ENCODE data around the gene SRRM4. TPM values are rescaled to one million over a fixed set of nuclear protein-coding genes. Genes with fewer than 3 reads are reported as not detected.

The SRRM4 gene
- total and polyA plus RNA-seq, 5 donors from 2014 or later, result not detected

DNA sequence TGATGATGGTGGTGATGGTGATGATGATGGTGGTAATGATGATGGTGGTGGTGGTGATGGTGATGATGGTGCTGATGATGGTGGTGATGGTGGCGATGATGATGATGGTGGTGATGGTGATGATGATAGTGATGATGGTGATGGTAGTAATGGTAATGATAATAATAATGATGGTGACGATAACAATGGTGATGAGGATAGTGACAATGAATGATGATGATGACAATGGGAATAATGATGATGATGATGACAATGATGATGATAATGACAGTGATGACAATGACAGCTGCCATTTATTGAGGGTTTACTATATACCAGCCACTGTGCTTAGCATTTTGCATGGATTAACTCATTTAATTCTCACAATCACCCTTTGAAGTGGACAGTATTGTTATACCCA, 94.6 kb downstream of the SRRM4 start:
- no peaks in the 10 kb centered on the region for H3K36me3 Mint-ChIP-seq
- no peaks in the 10 kb centered on the region for H3K9me3 ChIP-seq (ENCODE audit: control insufficient read depth in 2 of 2, low read length in 2 of 2)
- no peak overlapping the region for H3K4me3 ChIP-seq (ENCODE audit: low read depth, low read length)
- H3K27ac Mint-ChIP-seq, result no peak overlapping the region
- no peak overlapping the region for H3K4me3 Mint-ChIP-seq
- H3K27me3 ChIP-seq (ENCODE audit: control insufficient read depth, insufficient read depth, low read length), result no peaks in the 10 kb centered on the region
- H3K4me1 ChIP-seq (ENCODE audit: control insufficient read depth, insufficient read depth, low read length, poor library complexity, severe bottlenecking), result no peaks in the 10 kb centered on the region
- DNase-seq, result no peak
- no peak for ATAC-seq (ENCODE audit: low read depth in 2 of 2)
- H3K36me3 ChIP-seq (ENCODE audit: control insufficient read depth, insufficient read depth, low read length), result no peaks in the 10 kb centered on the region
- H3K4me1 Mint-ChIP-seq, result no peaks in the 10 kb centered on the region
- no peak overlapping the region for H3K27ac ChIP-seq (ENCODE audit: insufficient read depth, low read length, poor library complexity, severe bottlenecking)
- H3K27me3 Mint-ChIP-seq, result no peaks in the 10 kb centered on the region
- H3K9me3 Mint-ChIP-seq, result peaks cover 0 to 4% (median 0%) of the 10 kb centered on the region in 7 donors

DNA sequence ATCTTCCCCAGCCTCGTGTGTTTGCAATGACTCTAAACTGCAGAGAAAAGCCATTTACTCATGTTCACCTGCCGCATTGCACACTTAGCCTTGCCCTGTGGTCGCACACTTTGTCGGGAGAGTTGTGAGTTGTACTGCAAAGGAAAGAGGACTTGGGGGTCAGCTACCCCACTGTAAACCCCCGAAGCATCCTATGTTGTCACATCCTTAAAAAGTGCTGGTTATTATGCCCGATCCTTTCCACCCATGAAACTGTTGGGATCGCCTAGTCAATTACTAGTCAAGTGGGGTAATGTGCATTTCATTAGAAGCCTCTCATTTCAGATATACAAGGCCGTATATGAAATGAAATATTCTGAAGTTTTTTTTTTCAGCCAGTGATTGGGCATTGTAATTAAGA, 98.2 kb downstream of the SRRM4 start:
- Mint-ChIP-seq H3K27me3 (no peaks in the 10 kb centered on the region), H3K27ac (no peak overlapping the region), H3K36me3 (no peaks in the 10 kb centered on the region), H3K9me3 (peaks cover 0 to 4% (median 0%) of the 10 kb centered on the region in 7 donors), H3K4me1 (no peaks in the 10 kb centered on the region), H3K4me3 (no peak overlapping the region)
- no peaks in the 10 kb centered on the region for H3K27me3 ChIP-seq (ENCODE audit: control insufficient read depth, insufficient read depth, low read length)
- ATAC-seq (ENCODE audit: low read depth in 2 of 2) (no peak), DNase-seq (no peak)
- H3K27ac ChIP-seq (ENCODE audit: insufficient read depth, low read length, poor library complexity, severe bottlenecking), result no peak overlapping the region
- H3K4me3 ChIP-seq (ENCODE audit: low read depth, low read length), result no peak overlapping the region
- H3K4me1 ChIP-seq (ENCODE audit: control insufficient read depth, insufficient read depth, low read length, poor library complexity, severe bottlenecking), result no peaks in the 10 kb centered on the region
- no peaks in the 10 kb centered on the region for H3K36me3 ChIP-seq (ENCODE audit: control insufficient read depth, insufficient read depth, low read length)
- H3K9me3 ChIP-seq (ENCODE audit: control insufficient read depth in 2 of 2, low read length in 2 of 2), result no peaks in the 10 kb centered on the region

- Mint-ChIP-seq H3K36me3 (no peaks in the 10 kb centered on the region), H3K9me3 (peaks cover 0 to 4% (median 0%) of the 10 kb centered on the region in 7 donors)
- no peak for ATAC-seq (ENCODE audit: low read depth in 2 of 2)
These were observed 100.7 kb downstream of the SRRM4 start for GRCh38 chr12:119082016-119082415.

DNA sequence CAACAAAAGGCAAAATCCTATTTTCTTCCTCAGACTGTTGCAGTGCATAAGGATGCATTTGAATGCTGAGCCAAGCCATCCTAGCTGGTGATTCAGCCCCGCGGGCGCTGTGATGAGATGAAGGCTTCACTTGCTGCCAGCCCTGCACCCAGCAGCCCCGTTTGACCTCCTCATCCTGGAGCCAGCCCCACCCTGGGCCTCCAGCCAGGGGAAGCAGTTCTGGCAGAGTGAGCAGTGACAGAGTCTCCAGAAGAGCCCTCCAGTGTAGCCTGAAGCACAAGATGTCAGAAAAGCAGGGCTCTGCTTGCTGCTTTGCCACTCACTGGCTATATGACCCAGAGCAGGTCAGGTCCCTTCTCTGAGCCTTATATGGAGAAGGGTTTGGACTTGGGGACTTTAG, 101.2 kb downstream of the SRRM4 start:
- Mint-ChIP-seq H3K27ac (no peak overlapping the region), H3K4me3 (no peak overlapping the region), H3K9me3 (peaks cover 0 to 4% (median 0%) of the 10 kb centered on the region in 7 donors), H3K36me3 (no peaks in the 10 kb centered on the region), H3K4me1 (no peaks in the 10 kb centered on the region), H3K27me3 (no peaks in the 10 kb centered on the region)
- no peak for DNase-seq
- Histone ChIP-seq H3K4me1 (ENCODE audit: control insufficient read depth, insufficient read depth, low read length, poor library complexity, severe bottlenecking) (no peaks in the 10 kb centered on the region), H3K9me3 (ENCODE audit: control insufficient read depth in 2 of 2, low read length in 2 of 2) (no peaks in the 10 kb centered on the region), H3K36me3 (ENCODE audit: control insufficient read depth, insufficient read depth, low read length) (no peaks in the 10 kb centered on the region), H3K4me3 (ENCODE audit: low read depth, low read length) (no peak overlapping the region), H3K27me3 (ENCODE audit: control insufficient read depth, insufficient read depth, low read length) (no peaks in the 10 kb centered on the region), H3K27ac (ENCODE audit: insufficient read depth, low read length, poor library complexity, severe bottlenecking) (no peak overlapping the region)
- ATAC-seq (ENCODE audit: low read depth in 2 of 2), result no peak

More at GRCh38 chr12:119082016-119082415, 100.7 kb downstream of the SRRM4 start:
- Mint-ChIP-seq H3K27ac (no peak overlapping the region), H3K4me1 (no peaks in the 10 kb centered on the region), H3K4me3 (no peak overlapping the region), H3K27me3 (no peaks in the 10 kb centered on the region)
- no peaks in the 10 kb centered on the region for H3K27me3 ChIP-seq (ENCODE audit: control insufficient read depth, insufficient read depth, low read length)
- no peak for DNase-seq
- H3K9me3 ChIP-seq (ENCODE audit: control insufficient read depth in 2 of 2, low read length in 2 of 2), result no peaks in the 10 kb centered on the region
- no peak overlapping the region for H3K4me3 ChIP-seq (ENCODE audit: low read depth, low read length)
- H3K27ac ChIP-seq (ENCODE audit: insufficient read depth, low read length, poor library complexity, severe bottlenecking), result no peak overlapping the region
- H3K36me3 ChIP-seq (ENCODE audit: control insufficient read depth, insufficient read depth, low read length), result no peaks in the 10 kb centered on the region
- no peaks in the 10 kb centered on the region for H3K4me1 ChIP-seq (ENCODE audit: control insufficient read depth, insufficient read depth, low read length, poor library complexity, severe bottlenecking)

DNA sequence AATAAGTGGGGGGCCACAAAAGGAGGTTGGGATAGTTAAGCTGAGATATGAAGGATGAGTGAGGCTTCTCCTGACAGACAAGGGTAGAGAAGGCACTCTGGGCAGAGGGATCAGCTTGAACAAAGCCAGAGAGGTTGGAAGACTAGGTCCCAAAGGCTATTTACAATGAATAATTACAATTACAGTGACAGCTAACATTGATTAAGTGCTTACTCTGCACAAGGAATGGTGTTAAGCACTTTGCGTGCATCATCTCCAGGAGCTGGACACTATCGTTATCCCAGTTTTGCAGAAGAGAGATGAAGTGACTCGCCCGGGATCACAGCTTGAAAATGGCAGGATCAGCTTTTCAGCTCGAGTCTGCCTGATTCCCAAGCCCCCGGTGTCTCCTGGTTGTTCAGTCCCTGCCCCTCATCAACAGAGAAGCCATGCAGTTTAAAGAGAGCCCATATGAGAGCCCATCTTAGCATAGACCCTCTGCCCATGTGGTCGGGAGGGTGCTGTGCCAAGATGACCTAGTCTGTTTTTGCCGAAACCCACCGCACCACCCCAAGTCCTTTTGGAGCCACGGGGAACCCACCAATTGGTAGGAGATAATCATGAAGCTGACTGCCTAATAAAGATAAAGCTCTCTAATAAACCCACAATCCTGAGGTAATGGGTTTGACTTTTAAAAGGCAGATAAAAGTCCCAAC, 107.5 kb downstream of the SRRM4 start:
- H3K4me3 ChIP-seq (ENCODE audit: low read depth, low read length), result no peak overlapping the region
- no peak overlapping the region for H3K27ac Mint-ChIP-seq
- no peak for DNase-seq
- H3K4me1 ChIP-seq (ENCODE audit: control insufficient read depth, insufficient read depth, low read length, poor library complexity, severe bottlenecking), result no peaks in the 10 kb centered on the region
- H3K36me3 ChIP-seq (ENCODE audit: control insufficient read depth, insufficient read depth, low read length), result no peaks in the 10 kb centered on the region
- no peaks in the 10 kb centered on the region for H3K9me3 ChIP-seq (ENCODE audit: control insufficient read depth in 2 of 2, low read length in 2 of 2)
- H3K4me3 Mint-ChIP-seq, result no peak overlapping the region
- no peaks in the 10 kb centered on the region for H3K36me3 Mint-ChIP-seq
- H3K27ac ChIP-seq (ENCODE audit: insufficient read depth, low read length, poor library complexity, severe bottlenecking), result no peak overlapping the region
- no peaks in the 10 kb centered on the region for H3K4me1 Mint-ChIP-seq
- no peaks in the 10 kb centered on the region for H3K27me3 Mint-ChIP-seq
- no peak for ATAC-seq (ENCODE audit: low read depth in 2 of 2)
- peaks cover 0 to 4% (median 0%) of the 10 kb centered on the region in 7 donors for H3K9me3 Mint-ChIP-seq
- H3K27me3 ChIP-seq (ENCODE audit: control insufficient read depth, insufficient read depth, low read length), result no peaks in the 10 kb centered on the region

DNA sequence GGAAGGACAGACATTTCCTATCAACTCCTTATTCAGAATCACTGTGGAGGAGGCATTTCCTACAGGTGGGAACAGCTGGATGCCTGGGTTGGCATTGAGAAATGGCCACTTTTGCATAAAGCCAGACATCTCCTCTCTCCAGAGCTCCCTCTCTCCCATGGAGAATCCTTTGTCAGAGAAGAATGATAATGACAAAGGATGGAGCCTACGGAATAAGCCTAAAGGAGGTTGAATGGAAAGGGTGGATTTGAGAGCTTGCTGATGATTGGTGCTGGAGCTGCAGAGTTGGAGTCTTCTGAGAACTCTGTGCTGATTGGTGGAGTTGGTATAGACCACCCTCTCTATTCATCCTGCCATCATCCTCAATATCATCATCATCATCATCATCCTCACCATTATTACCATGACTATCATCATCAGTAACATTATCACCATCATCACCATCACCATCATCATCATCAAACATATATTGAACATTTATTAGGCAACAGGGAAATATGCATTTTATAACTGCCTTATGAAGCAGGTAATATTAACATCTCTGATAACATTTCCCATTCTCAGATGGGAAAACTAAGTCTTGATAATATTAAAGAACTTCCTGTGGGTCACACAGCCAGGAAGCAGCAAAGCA, 108.2 kb downstream of the SRRM4 start:
- no peak overlapping the region for H3K4me3 Mint-ChIP-seq
- no peaks in the 10 kb centered on the region for H3K27me3 ChIP-seq (ENCODE audit: control insufficient read depth, insufficient read depth, low read length)

GRCh38 chr12:119090276-119090675, 108.9 kb downstream of the SRRM4 start:
- Histone ChIP-seq H3K4me3 (ENCODE audit: low read depth, low read length) (no peak overlapping the region), H3K9me3 (ENCODE audit: control insufficient read depth in 2 of 2, low read length in 2 of 2) (no peaks in the 10 kb centered on the region), H3K27me3 (ENCODE audit: control insufficient read depth, insufficient read depth, low read length) (no peaks in the 10 kb centered on the region), H3K27ac (ENCODE audit: insufficient read depth, low read length, poor library complexity, severe bottlenecking) (no peak overlapping the region), H3K36me3 (ENCODE audit: control insufficient read depth, insufficient read depth, low read length) (no peaks in the 10 kb centered on the region), H3K4me1 (ENCODE audit: control insufficient read depth, insufficient read depth, low read length, poor library complexity, severe bottlenecking) (no peaks in the 10 kb centered on the region)
- ATAC-seq (ENCODE audit: low read depth in 2 of 2) (no peak), DNase-seq (no peak)
- Mint-ChIP-seq H3K36me3 (no peaks in the 10 kb centered on the region), H3K27ac (no peak overlapping the region), H3K27me3 (no peaks in the 10 kb centered on the region), H3K4me3 (no peak overlapping the region), H3K4me1 (no peaks in the 10 kb centered on the region), H3K9me3 (peaks cover 0 to 10% (median 0%) of the 10 kb centered on the region in 7 donors)

More for the DNA sequence above, 108.2 kb downstream of the SRRM4 start:
- Mint-ChIP-seq H3K4me1 (no peaks in the 10 kb centered on the region), H3K27ac (no peak overlapping the region), H3K9me3 (peaks cover 0 to 9% (median 0%) of the 10 kb centered on the region in 7 donors), H3K36me3 (no peaks in the 10 kb centered on the region), H3K27me3 (no peaks in the 10 kb centered on the region)
- DNase-seq (no peak), ATAC-seq (ENCODE audit: low read depth in 2 of 2) (no peak)
- no peak overlapping the region for H3K27ac ChIP-seq (ENCODE audit: insufficient read depth, low read length, poor library complexity, severe bottlenecking)
- no peak overlapping the region for H3K4me3 ChIP-seq (ENCODE audit: low read depth, low read length)
- no peaks in the 10 kb centered on the region for H3K36me3 ChIP-seq (ENCODE audit: control insufficient read depth, insufficient read depth, low read length)
- H3K9me3 ChIP-seq (ENCODE audit: control insufficient read depth in 2 of 2, low read length in 2 of 2), result no peaks in the 10 kb centered on the region
- no peaks in the 10 kb centered on the region for H3K4me1 ChIP-seq (ENCODE audit: control insufficient read depth, insufficient read depth, low read length, poor library complexity, severe bottlenecking)

GRCh38 chr12:119090865-119091264, 109.5 kb downstream of the SRRM4 start:
- no peak overlapping the region for H3K4me3 Mint-ChIP-seq
- ATAC-seq (ENCODE audit: low read depth in 2 of 2) (no peak), DNase-seq (no peak)
- Histone ChIP-seq H3K4me3 (ENCODE audit: low read depth, low read length) (no peak overlapping the region), H3K27ac (ENCODE audit: insufficient read depth, low read length, poor library complexity, severe bottlenecking) (no peak overlapping the region), H3K4me1 (ENCODE audit: control insufficient read depth, insufficient read depth, low read length, poor library complexity, severe bottlenecking) (no peaks in the 10 kb centered on the region), H3K27me3 (ENCODE audit: control insufficient read depth, insufficient read depth, low read length) (no peaks in the 10 kb centered on the region), H3K9me3 (ENCODE audit: control insufficient read depth in 2 of 2, low read length in 2 of 2) (no peaks in the 10 kb centered on the region), H3K36me3 (ENCODE audit: control insufficient read depth, insufficient read depth, low read length) (no peaks in the 10 kb centered on the region)
- no peaks in the 10 kb centered on the region for H3K4me1 Mint-ChIP-seq
- H3K36me3 Mint-ChIP-seq, result no peaks in the 10 kb centered on the region
- peaks cover 0 to 10% (median 0%) of the 10 kb centered on the region in 7 donors for H3K9me3 Mint-ChIP-seq
- no peak overlapping the region for H3K27ac Mint-ChIP-seq
- H3K27me3 Mint-ChIP-seq, result no peaks in the 10 kb centered on the region
